Esophagus squamous epithelium (tissue), 5 donors: ENCODE data around the gene TBX10. TPM values are rescaled to one million over a fixed set of nuclear protein-coding genes. Genes with fewer than 3 reads are reported as not detected.
"Not testable (repeated sequence)": the region's sequence is repeated elsewhere in the genome, so short reads cannot be mapped to it uniquely, and the experiment has no call there.

Source experiments
- DNase-seq: peaks from one replicate; lab custom pipeline; 2025; lab: John Stamatoyannopoulos, UW
- H3K27ac ChIP-seq, 4 donors: fragments of 200-600 bp; sonication (generic); one replicate each; pipeline ENCODE4 v1.5.1; 2016 to 2019; ENCODE audit warnings: mild to moderate bottlenecking in 1 of 4
- H3K27me3 ChIP-seq, 4 donors: fragments of 200-600 bp; sonication (generic); 1 replicate in 3 of 4; 2 replicates in 1 of 4; pipeline versions ENCODE4 v1.5.1 to v1.6.0; 2017 to 2021; ENCODE audit warnings: antibody characterized with exemption in 1 of 4
- H3K36me3 ChIP-seq, 3 donors: fragments of 200-600 bp; sonication (generic); one replicate each; pipeline ENCODE4 v1.5.1; 2016 to 2019
- H3K4me1 ChIP-seq, 3 donors: fragments of 200-600 bp; sonication (generic); one replicate each; pipeline ENCODE4 v1.5.1; 2017 to 2019
- H3K4me3 ChIP-seq, 4 donors: fragments of 200-600 bp; sonication (generic); 1 replicate in 3 of 4; 2 replicates in 1 of 4; pipeline ENCODE4 v1.5.1; 2016 to 2019; ENCODE audit warnings: mild to moderate bottlenecking in 2 of 4, moderate library complexity in 1 of 4
- H3K9me3 ChIP-seq, 3 donors: fragments of 200-600 bp; sonication (generic); one replicate each; pipeline ENCODE4 v1.5.1; 2016 to 2019
- POLR2A ChIP-seq, 4 donors: fragments of 450-650 bp; IDR thresholded peaks; one replicate each; pipeline ENCODE4 v1.6.1; 2017; ENCODE audit warnings: antibody characterized with exemption in 4 of 4, mild to moderate bottlenecking in 4 of 4, moderate library complexity in 3 of 4
- WGBS, 2 donors: methylation state at CpG; one replicate each; pipeline ENCODE4 v1.1.5; 2018; 5-methylcytosine and 5-hydroxymethylcytosine counted together
- intact Hi-C: fragments of 100-400 bp; cut with DNase I; formaldehyde crosslinking; loops from one replicate; pipeline ENCODE4 v1.15.0; 2022
- total RNA-seq, 4 donors: library from RNA; depleted of rRNA; stranded (reverse); fragments of >200 nt; gene quantifications; one replicate each; pipeline ENCODE4 v1.1.0, GENCODE V29; 2016
- TF ChIP-seq, protein P1 (sequence below), 6 experiments: fragments of 450-650 bp in 4 of 6; fragments of 200-600 bp in 2 of 6; sonication (generic) in 2 of 6; IDR thresholded peaks; one replicate each; pipeline ENCODE4 v1.5.1; 2016 to 2019; ENCODE audit warnings: antibody characterized with exemption in 6 of 6, mild to moderate bottlenecking in 4 of 6, moderate library complexity in 4 of 6
- donor health status: DM: yes; HTN: yes; CAD: no.

TBX10 gene
- total RNA-seq, 4 donors from 2014 or later = not detected

GRCh38 chr11:67592880-67593564 is 46.5 kb downstream of the TBX10 start:
- Histone ChIP-seq H3K27me3 (no peaks in the 10 kb centered on the region), H3K36me3 (peaks cover 0 to 13% (median 0%) of the 10 kb centered on the region in 3 donors), H3K4me3 (no peak overlapping the region), H3K4me1 (peaks cover 0 to 30% (median 13%) of the 10 kb centered on the region in 3 donors), H3K27ac (peak overlapping the region; percentile 19 to 70 (median 52)), H3K9me3 (no peaks in the 10 kb centered on the region)
- 30 to 40% methylated on average over 8 to 9 of the region's 12 CpGs for WGBS, 2 donors
- intact Hi-C loops = no loop called here
- DNase-seq = no peak
- TF ChIP-seq, protein P1, sequence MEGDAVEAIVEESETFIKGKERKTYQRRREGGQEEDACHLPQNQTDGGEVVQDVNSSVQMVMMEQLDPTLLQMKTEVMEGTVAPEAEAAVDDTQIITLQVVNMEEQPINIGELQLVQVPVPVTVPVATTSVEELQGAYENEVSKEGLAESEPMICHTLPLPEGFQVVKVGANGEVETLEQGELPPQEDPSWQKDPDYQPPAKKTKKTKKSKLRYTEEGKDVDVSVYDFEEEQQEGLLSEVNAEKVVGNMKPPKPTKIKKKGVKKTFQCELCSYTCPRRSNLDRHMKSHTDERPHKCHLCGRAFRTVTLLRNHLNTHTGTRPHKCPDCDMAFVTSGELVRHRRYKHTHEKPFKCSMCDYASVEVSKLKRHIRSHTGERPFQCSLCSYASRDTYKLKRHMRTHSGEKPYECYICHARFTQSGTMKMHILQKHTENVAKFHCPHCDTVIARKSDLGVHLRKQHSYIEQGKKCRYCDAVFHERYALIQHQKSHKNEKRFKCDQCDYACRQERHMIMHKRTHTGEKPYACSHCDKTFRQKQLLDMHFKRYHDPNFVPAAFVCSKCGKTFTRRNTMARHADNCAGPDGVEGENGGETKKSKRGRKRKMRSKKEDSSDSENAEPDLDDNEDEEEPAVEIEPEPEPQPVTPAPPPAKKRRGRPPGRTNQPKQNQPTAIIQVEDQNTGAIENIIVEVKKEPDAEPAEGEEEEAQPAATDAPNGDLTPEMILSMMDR (IDR thresholded peaks at IDR 0.05) = no peak
- TF ChIP-seq POLR2A (IDR thresholded peaks at IDR 0.05) = no peak

- H3K36me3 ChIP-seq = peaks cover 0 to 47% (median 15%) of the 10 kb centered on the region in 3 donors
Observed at GRCh38 chr11:67588899-67589415, 50.6 kb downstream of the TBX10 start.

GRCh38 chr11:67588136-67588503 is 51.4 kb downstream of the TBX10 start:
- intact Hi-C loops = no loop called here
- WGBS, 2 donors = 100% methylated on average over 1 of the region's 1 CpG

More at GRCh38 chr11:67588899-67589415, 50.6 kb downstream of the TBX10 start:
- 71 to 72% methylated on average over 4 to 5 of the region's 11 CpGs for WGBS, 2 donors
- H3K9me3 ChIP-seq, H3K27ac ChIP-seq, H3K27me3 ChIP-seq, H3K4me3 ChIP-seq, intact Hi-C loops, DNase-seq: not testable (repeated sequence)
- peaks cover 26 to 62% (median 34%) of the 10 kb centered on the region in 3 donors for H3K4me1 ChIP-seq

DNA sequence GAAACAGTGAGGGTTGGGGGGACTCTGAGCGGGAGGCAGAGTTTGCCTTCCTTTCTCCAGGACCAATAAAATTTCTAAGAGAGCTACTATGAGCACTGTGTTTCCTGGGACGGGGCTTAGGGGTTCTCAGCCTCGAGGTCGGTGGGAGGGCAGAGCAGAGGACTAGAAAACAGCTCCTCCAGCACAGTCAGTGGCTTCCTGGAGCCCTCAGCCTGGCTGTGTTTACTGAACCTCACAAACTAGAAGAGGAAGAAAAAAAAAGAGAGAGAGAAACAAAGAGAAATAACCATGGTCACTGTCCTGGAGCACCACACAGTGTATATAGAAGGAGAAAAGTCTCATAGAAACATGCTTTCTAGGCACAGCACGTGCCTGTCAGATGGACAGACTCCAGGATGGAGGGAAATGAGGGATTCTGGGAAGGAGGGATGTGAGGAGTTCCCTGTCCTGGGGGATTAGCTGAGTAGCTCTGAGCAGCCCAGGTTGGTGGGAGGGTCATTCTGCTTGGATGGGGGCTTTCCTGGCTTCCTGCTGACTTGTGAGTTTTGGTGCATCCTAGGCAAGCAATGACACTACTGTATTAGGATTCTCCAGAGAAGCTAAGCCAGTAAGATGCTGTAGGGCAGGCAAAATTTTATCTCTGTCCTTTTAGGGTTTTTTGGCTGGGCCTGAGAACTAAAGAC is 52.9 kb downstream of the TBX10 start:
- H3K27ac ChIP-seq = peak overlapping the region; percentile 97 to 100 (median 99)
- no peaks in the 10 kb centered on the region for H3K9me3 ChIP-seq
- H3K27me3 ChIP-seq = no peaks in the 10 kb centered on the region
- intact Hi-C loops = no loop called here
- peaks cover 0 to 47% (median 15%) of the 10 kb centered on the region in 3 donors for H3K36me3 ChIP-seq
- no peak for DNase-seq
- H3K4me1 ChIP-seq = peaks cover 30 to 61% (median 30%) of the 10 kb centered on the region in 3 donors
- WGBS, 2 donors = 78 to 83% methylated on average over 4 of the region's 5 CpGs
- TF ChIP-seq POLR2A (IDR thresholded peaks at IDR 0.05) = no peak
- TF ChIP-seq, protein P1 (IDR thresholded peaks at IDR 0.05) = no peak
- H3K4me3 ChIP-seq = peak overlapping the region in 1 of 4 donors; percentile 74

More at GRCh38 chr11:67588136-67588503, 51.4 kb downstream of the TBX10 start:
- no peaks in the 10 kb centered on the region for H3K27me3 ChIP-seq
- H3K4me1 ChIP-seq = peaks cover 26 to 54% (median 27%) of the 10 kb centered on the region in 3 donors
- H3K9me3 ChIP-seq = no peaks in the 10 kb centered on the region
- peaks cover 0 to 47% (median 15%) of the 10 kb centered on the region in 3 donors for H3K36me3 ChIP-seq
- TF ChIP-seq POLR2A (IDR thresholded peaks at IDR 0.05) = no peak
- TF ChIP-seq, protein P1 (IDR thresholded peaks at IDR 0.05) = no peak
- peak overlapping the region in 2 of 4 donors; percentile 97 to 99 for H3K27ac ChIP-seq
- H3K4me3 ChIP-seq = no peak overlapping the region
- DNase-seq = no peak

DNA sequence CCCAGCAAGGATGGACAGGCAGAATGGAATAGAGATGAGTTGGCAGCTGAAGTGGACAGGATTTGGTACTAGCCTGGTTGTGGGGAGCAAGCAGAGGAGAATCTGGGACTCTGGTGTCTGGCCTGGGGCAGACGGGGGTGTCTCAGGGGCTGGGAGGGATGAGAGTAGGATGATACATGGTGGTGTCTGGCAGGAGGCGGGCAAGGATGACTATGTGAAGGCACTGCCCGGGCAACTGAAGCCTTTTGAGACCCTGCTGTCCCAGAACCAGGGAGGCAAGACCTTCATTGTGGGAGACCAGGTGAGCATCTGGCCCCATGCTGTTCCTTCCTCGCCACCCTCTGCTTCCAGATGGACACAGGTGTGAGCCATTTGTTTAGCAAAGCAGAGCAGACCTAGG is 53.7 kb downstream of the TBX10 start:
- H3K27ac ChIP-seq = peak overlapping the region; percentile 97 to 100 (median 99)
- 86 to 91% methylated on average over 4 of the region's 4 CpGs for WGBS, 2 donors
- DNase-seq = no peak
- H3K27me3 ChIP-seq = no peaks in the 10 kb centered on the region
- H3K9me3 ChIP-seq = no peaks in the 10 kb centered on the region
- TF ChIP-seq, protein P1 (IDR thresholded peaks at IDR 0.05) = no peak
- no peak for TF ChIP-seq POLR2A (IDR thresholded peaks at IDR 0.05)
- intact Hi-C loops = no loop called here
- peaks cover 30 to 69% (median 30%) of the 10 kb centered on the region in 3 donors for H3K4me1 ChIP-seq
- peak overlapping the region; percentile 69 to 93 (median 82) for H3K4me3 ChIP-seq
- peaks cover 0 to 47% (median 15%) of the 10 kb centered on the region in 3 donors for H3K36me3 ChIP-seq
